Measurements from ENCODE around the gene KIF26B. TPM values are rescaled to one million over a fixed set of nuclear protein-coding genes. Genes with fewer than 3 reads are reported as not detected.

The KIF26B gene
- total RNA-seq, 1 donor from 2014 or later = 3.4 TPM

- no peaks in the 10 kb centered on the region for H3K4me1 ChIP-seq
- no peak overlapping the region for H3K27ac ChIP-seq
- no peaks in the 10 kb centered on the region for H3K27me3 ChIP-seq
- no peak for TF ChIP-seq CTCF (IDR thresholded peaks at IDR 0.05)
- ATAC-seq = peak; percentile 87
- peak overlapping the region; percentile 21 for H3K4me3 ChIP-seq
- no peaks in the 10 kb centered on the region for H3K9me3 ChIP-seq
- DNase-seq = no peak
- intact Hi-C loops (cut with DNase I) = no loop called here
- H3K36me3 ChIP-seq = no peaks in the 10 kb centered on the region
Measured at GRCh38 chr1:245310571-245311531, 156.1 kb downstream of the KIF26B start.

DNA sequence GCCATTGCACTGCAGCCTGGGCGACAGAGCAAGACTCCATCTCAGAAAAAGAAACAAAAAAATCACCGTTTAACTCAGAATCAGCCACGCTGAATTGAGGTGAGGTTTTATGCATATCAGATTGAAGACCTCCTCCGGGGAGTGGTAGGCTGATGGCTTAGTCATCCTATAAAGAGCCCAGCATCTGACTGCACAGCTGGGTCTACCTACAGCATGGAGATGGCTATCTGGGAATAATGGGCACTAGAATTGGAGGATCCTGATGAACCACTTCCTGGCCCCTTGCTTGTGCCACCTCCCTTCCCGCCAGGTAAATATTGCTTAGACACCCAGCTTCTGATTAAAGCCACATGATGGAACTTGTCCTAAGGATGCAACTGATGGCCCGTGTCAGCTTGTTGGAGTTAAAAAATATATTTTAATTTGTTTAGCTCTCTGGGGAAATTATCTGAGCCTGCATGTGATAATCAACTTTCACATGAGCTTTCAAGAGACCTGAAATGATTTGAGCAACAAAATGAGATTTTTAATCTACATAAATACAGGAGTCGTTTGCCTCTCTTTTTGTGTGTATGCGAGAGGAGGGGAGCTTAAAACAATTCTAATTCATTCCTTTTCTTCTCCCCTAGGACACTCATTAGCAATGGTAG is 157.2 kb downstream of the KIF26B start:
- no peak for TF ChIP-seq CTCF (IDR thresholded peaks at IDR 0.05)
- no peaks in the 10 kb centered on the region for H3K9me3 ChIP-seq
- H3K4me1 ChIP-seq = no peaks in the 10 kb centered on the region
- ATAC-seq (no peak), DNase-seq (no peak)
- no peak overlapping the region for H3K4me3 ChIP-seq
- intact Hi-C loops (cut with DNase I) = no loop called here
- no peaks in the 10 kb centered on the region for H3K36me3 ChIP-seq
- no peak overlapping the region for H3K27ac ChIP-seq
- H3K27me3 ChIP-seq = no peaks in the 10 kb centered on the region

- no peaks in the 10 kb centered on the region for H3K9me3 ChIP-seq
- H3K27me3 ChIP-seq = no peaks in the 10 kb centered on the region
- intact Hi-C loops (cut with DNase I) = no loop called here
- H3K27ac ChIP-seq = no peak overlapping the region
- H3K4me1 ChIP-seq = no peaks in the 10 kb centered on the region
- DNase-seq = no peak
- no peak for TF ChIP-seq CTCF (IDR thresholded peaks at IDR 0.05)
- no peak for ATAC-seq
- no peak overlapping the region for H3K4me3 ChIP-seq
- no peaks in the 10 kb centered on the region for H3K36me3 ChIP-seq
Measured at GRCh38 chr1:245313576-245313975, 158.8 kb downstream of the KIF26B start.

- intact Hi-C loops (cut with DNase I) = no loop called here
- no peak for DNase-seq
Measured at GRCh38 chr1:245316784-245317183, 162.0 kb downstream of the KIF26B start.

DNA sequence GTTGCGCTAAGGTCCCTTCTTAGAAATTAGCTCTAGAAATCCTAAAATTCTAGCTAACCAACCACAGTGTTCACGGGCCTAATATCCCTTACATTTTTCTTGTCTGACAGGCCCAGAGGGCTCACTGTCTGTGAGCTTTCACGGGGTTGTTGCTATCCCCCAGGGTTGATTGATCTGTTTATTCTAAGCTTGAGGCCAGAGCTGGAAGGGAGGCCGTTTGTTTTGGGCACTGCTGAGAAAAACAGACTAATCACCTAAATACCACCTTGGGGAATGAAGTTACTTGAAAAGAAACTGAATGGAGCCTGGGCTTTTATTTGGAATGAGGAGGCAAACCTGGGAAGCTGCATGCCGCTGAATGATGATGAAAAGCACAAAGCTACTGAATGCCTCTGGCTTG is 162.4 kb downstream of the KIF26B start:
- no peaks in the 10 kb centered on the region for H3K4me1 ChIP-seq
- H3K36me3 ChIP-seq = no peaks in the 10 kb centered on the region
- H3K27me3 ChIP-seq = no peaks in the 10 kb centered on the region
- TF ChIP-seq CTCF (IDR thresholded peaks at IDR 0.05) = no peak
- H3K4me3 ChIP-seq = no peak overlapping the region
- H3K27ac ChIP-seq = no peak overlapping the region
- no peak for ATAC-seq
- no peaks in the 10 kb centered on the region for H3K9me3 ChIP-seq
- no peak for DNase-seq
- intact Hi-C loops (cut with DNase I) = no loop called here

More at GRCh38 chr1:245316784-245317183, 162.0 kb downstream of the KIF26B start:
- no peaks in the 10 kb centered on the region for H3K36me3 ChIP-seq
- no peak for ATAC-seq
- H3K4me3 ChIP-seq = no peak overlapping the region
- H3K9me3 ChIP-seq = no peaks in the 10 kb centered on the region
- no peak overlapping the region for H3K27ac ChIP-seq
- H3K27me3 ChIP-seq = no peaks in the 10 kb centered on the region
- TF ChIP-seq CTCF (IDR thresholded peaks at IDR 0.05) = no peak
- no peaks in the 10 kb centered on the region for H3K4me1 ChIP-seq

Measured in upper lobe of right lung (tissue), 1 donor.